Sciatic nerve (tissue), 2 donors: Measurements from ENCODE around the gene XG. TPM values are rescaled to one million over a fixed set of nuclear protein-coding genes. Genes with fewer than 3 reads are reported as not detected.
A peak's percentile ranks its signal among the peaks of the same experiment; 100 is the strongest.
"Not testable (repeated sequence)": the region's sequence is repeated elsewhere in the genome, so short reads cannot be mapped to it uniquely, and the experiment has no call there.

Experiments used
- ATAC-seq: fragments of 200-7000 bp; cut with Tn5 transposase; one replicate; pipeline ENCODE4 v1.9.1; 2020; ENCODE audit warnings: mild to moderate bottlenecking, moderate library complexity
- DNase-seq: peaks from one replicate; pipeline ENCODE4 v3.0.0-alpha.2; 2020; ENCODE audit warnings: low spot score
- intact Hi-C: fragments of 100-400 bp; cut with DNase I; formaldehyde crosslinking; loops from one replicate; pipeline ENCODE4 v1.14.2; 2022
- total RNA-seq: library from RNA; stranded (reverse); fragmentation: NEBNext Ultra II Directional; extraction: Animal tissue kit (Norgen Biotek cat#: 25700); gene quantifications from one replicate; pipeline ENCODE4 v1.2.1, GENCODE V29; 2021
- donor health status: DM: no; HTN: no; CAD: no.
- donor health status: DM: no; HTN: no; CAD: no.

Gene XG
- total RNA-seq, 1 donor from 2014 or later: 4.0 TPM

- intact Hi-C loops, ATAC-seq, DNase-seq: not testable (repeated sequence)
These were observed 24.6 kb upstream of the XG start for GRCh38 chrX:2727264-2727663.

DNA sequence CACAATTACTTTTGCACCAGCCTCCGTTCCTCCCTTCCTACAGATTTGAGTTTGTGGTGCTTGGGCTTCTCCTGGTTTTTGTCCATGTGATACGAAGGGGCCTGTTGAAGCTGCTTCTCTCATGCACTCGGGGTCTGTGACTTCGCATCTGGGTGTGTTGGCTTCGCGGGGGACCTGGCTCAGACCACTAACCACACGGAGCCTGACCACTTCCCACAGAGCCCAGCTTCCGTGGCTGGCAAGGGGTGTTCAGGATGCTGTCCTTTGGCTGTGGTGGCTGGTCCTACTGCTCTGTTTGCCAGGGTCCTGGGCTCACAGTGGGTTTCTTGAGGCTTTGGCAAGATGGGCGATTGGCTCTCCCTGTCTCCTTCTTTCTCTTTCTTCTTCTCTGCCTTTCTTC lies 19.8 kb upstream of the XG start:
- ATAC-seq (no peak), DNase-seq (no peak)
- intact Hi-C loops: no loop called here

DNA sequence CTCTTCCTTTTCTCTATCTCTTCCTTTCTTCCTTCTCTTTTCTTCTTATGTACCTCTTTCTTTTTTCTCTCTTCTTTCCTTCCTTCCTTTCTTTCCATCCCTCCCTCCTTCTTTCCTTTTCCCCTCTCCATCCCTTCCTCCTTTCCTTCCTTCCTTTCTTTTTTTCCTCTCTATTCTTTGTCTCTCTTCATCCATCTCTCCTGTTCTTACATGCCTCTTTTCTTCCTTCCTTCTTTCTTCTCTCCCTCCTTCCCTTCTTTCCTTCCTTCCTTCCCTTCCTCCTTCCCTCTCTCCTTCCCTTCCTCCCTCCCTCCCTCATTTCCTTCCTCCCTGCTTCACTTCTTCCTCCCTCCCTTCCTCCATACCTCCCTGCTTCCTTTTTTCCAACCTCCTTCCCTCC lies 19.2 kb upstream of the XG start:
- DNase-seq: no peak
- intact Hi-C loops: no loop called here
- ATAC-seq: no peak

DNA sequence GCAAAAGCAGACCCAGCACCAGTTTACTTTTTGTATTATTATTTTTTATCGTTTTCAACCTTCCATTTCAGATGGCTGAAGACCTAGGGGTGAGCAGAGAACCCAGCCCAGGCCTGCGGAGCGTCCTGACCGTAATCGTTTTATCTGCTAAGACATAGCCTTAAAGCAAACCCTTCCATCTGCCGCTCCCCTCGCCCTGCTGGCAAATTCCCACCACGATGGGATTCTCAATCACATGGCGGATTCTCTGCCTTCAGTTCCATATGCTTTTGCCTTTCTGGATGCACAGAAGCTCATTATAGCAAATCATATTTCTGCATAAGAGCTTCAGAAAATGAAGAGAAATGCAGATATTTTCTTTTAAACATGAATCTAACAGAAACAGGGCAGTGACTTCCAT lies 18.6 kb upstream of the XG start:
- DNase-seq (no peak), ATAC-seq (no peak)
- intact Hi-C loops: no loop called here

- DNase-seq (no peak), ATAC-seq (no peak)
- intact Hi-C loops: no loop called here
These were observed 16.6 kb upstream of the XG start for GRCh38 chrX:2735270-2735669.

GRCh38 chrX:2740672-2741071 lies 11.2 kb upstream of the XG start:
- ATAC-seq (no peak), DNase-seq (no peak)
- intact Hi-C loops: no loop called here

- intact Hi-C loops: no loop called here
- DNase-seq (no peak), ATAC-seq (no peak)
These were observed 10.5 kb upstream of the XG start for GRCh38 chrX:2741386-2741785.

DNA sequence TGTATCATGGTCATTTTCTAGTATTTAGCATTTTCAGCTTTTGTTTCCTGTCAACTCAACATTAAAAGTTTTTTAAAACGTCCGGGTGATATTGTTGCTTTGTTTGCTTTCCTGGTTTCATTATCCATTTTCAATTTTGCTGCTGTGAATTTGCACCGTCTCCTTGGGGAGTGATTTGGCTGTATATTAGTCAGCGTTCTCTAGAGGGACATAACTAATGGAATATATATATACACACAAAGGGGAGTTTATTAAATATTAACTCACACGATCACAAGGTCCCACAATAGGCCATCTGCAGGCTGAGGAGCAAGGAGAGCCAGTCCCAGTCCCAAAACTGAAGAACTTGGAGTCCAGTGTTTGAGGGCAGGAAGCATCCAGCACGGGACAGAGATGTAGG lies 5.6 kb upstream of the XG start:
- ATAC-seq, intact Hi-C loops, DNase-seq: not testable (repeated sequence)

DNA sequence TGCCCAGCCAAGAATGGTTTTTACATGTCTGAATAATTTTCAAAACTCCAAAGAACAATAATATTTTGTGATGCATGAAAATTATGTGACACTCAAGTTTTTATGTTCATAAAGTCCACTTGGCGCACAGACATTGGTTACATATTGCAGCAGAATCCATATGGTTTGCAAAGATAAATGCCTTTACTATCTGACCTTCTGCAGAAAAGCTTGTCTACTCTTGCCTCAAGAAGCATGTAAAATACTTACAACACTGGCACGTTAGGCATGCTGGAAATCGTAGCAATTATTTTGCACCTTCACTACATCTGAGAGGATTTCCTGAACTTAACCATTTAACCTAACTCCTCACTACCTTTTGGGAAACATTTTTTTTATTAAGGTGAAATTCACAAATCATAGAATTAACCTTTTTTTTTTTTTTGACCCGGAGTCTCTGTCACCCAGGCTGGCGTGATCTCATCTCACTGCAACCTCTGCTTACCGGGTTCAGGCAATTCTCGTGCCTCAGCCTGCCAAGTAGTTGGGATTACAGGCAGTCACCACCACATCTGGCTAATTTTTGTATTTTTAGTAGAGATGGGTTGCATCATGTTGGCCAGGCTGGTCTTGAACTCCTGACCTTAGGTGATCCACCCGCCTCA lies 3.5 kb upstream of the XG start:
- ATAC-seq (no peak), DNase-seq (no peak)
- intact Hi-C loops: no loop called here

- ATAC-seq (no peak), DNase-seq (no peak)
- intact Hi-C loops: no loop called here
These were observed 3.0 kb upstream of the XG start for GRCh38 chrX:2748815-2749188.

- DNase-seq: no peak
- ATAC-seq: no peak
- intact Hi-C loops: no loop called here
These were observed 549 bp upstream of the XG start for GRCh38 chrX:2751291-2751690.

DNA sequence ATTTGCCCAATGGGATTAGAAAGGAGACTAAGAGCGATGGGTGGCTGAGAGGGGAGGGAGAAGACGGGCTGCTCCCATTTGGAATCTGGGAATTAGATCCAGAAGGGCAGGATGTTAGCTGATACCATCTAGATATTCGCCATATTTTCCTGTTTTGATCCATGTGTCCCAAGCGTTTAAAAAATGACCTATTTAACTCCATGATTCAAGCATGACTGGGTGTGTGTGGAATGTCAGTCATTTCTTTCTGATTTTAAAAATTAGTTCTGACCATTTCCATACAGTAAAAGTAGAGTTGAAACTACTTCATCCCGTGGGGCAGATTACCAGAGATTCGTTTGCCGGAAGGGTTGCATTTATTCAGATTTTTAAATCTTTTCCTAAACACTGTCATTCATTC lies 601 bp downstream of the XG start:
- intact Hi-C loops, ATAC-seq, DNase-seq: not testable (repeated sequence)

DNA sequence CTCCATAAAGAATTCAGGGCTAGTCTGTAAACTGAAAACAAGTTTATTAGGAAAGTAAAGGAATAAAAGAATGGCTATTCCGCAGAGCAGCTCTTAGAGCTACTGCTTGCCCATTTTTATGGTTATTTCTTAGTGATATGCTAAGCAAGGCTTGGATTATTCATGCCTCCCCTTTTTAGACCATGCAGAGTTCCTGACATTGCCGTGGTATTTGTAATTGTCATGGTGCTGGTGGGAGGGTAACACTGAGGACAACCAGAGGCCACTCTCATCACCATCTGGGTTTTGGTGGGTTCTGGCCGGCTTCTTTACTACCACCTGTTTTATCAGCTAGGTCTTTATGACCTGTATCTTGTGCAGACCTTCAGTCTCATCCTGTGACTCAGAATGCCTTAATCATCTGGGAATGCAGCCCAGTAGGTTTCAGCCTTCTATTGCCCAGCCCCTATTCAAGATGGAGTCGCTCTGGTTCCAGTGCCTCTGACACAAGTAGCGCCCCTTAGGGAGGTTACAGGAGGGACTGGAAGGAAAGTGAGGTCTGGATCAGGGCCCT lies 3.4 kb downstream of the XG start:
- ATAC-seq, intact Hi-C loops, DNase-seq: not testable (repeated sequence)

DNA sequence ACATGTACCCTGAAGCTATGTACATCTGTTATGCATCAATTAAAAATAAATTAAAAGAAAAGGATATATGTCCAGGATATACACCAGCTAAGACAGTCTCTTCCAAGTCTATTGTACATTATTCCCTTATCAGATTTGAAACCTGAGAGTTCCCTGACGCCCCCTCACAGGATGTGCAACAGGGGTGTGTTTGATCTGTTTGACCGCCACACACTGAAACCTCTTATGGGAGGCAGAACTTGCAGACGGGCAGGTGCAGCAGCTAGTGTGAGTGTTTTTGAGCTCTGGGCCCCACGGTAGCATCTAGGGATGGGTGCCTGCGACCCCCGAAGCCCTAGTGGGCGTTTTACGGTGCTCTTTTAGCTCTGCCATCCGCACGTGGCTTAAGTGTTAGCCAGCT lies 4.7 kb downstream of the XG start:
- no peak for ATAC-seq
- intact Hi-C loops: no loop called here
- DNase-seq: no peak

DNA sequence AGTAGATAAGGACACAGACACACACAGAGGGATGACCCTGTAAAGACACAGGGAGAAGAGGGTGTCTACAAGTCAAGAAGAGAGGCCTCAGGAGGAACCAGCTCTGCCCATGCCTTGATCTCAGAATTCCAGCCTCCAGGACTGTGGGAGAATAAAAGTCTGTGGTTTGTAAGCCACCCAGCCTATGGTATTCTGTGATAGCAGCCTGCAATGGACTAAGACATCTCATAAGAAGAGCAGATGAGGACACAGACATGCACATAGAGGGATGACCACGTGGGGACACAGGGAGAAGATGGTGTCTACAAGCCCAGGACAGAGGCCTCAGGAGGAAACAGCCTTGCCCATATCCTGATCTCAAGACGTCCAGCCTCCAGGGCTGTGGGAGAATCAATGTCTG lies 9.4 kb downstream of the XG start:
- ATAC-seq: no peak
- intact Hi-C loops: no loop called here
- no peak for DNase-seq

- DNase-seq, intact Hi-C loops, ATAC-seq: not testable (repeated sequence)
These were observed 10.8 kb downstream of the XG start for GRCh38 chrX:2762671-2763070.

- intact Hi-C loops, ATAC-seq, DNase-seq: not testable (repeated sequence)
These were observed 13.1 kb downstream of the XG start for GRCh38 chrX:2764766-2765548.

GRCh38 chrX:2765549-2765830 lies 13.7 kb downstream of the XG start:
- ATAC-seq (no peak), DNase-seq (no peak)
- intact Hi-C loops: no loop called here

DNA sequence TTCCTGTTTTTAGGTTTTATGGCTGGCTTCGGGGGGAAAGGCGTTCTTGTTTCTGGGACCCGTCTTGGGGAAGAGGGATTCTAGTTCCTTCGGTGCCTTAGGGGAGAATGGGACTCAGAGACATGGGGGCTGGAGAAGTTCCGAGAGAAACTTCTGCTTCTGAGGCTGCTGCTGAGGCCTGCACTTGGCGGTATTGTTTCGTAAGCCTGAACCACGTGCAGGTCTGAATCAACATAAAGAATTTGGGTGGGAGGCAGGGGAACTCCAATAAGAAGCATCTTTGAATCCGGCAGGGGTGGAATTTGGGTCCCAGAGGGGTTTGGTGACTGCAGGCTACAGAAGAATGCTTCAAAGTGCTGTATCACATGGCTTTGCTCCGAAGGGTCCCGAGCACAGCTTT lies 15.1 kb downstream of the XG start:
- intact Hi-C loops: no loop called here
- no peak for DNase-seq
- no peak for ATAC-seq

- peak; percentile 83 for ATAC-seq
- intact Hi-C loops: no loop called here
These were observed 16.0 kb downstream of the XG start for GRCh38 chrX:2767631-2768455.

More at GRCh38 chrX:2767631-2768455, 16.0 kb downstream of the XG start:
- no peak for DNase-seq
